ENCODE results near the gene PROC.

- TF ChIP-seq EZH2phosphoT487 (conservative IDR thresholded peaks at IDR 0.05; ENCODE audit: low read length), result no peak
- TF ChIP-seq CTCF (IDR thresholded peaks at IDR 0.05; ENCODE audit: insufficient read depth, low read length, poor library complexity, severe bottlenecking), result no peak
Measured at GRCh38 chr2:127401757-127402695, 16.2 kb upstream of the PROC start.

Measured in SU-DHL-6 (cell line).